Measurements from ENCODE around the gene DNAJB7.
A peak's percentile ranks its signal among the peaks of the same experiment; 100 is the strongest.
"Not testable (repeated sequence)": the region's sequence is repeated elsewhere in the genome, so short reads cannot be mapped to it uniquely, and the experiment has no call there.

DNAJB7 gene

GRCh38 chr22:40862013-40862412, at the start of gene DNAJB7:
TSS of gene DNAJB7 (minus strand) at chr22:40862113. CDS start at chr22:40861994, 119 bp downstream.
- DNase-seq: no peak

GRCh38 chr22:40908895-40909294, 47.0 kb upstream of the DNAJB7 start:
- DNase-seq: no peak

- DNase-seq: no peak
These were observed 42.2 kb upstream of the DNAJB7 start for GRCh38 chr22:40904101-40904500.

- no peak for DNase-seq
These were observed 37.0 kb upstream of the DNAJB7 start for GRCh38 chr22:40898850-40899357.

- no peak for DNase-seq
These were observed 32.5 kb upstream of the DNAJB7 start for GRCh38 chr22:40894417-40894816.

GRCh38 chr22:40890881-40891280, 29.0 kb upstream of the DNAJB7 start:
- DNase-seq: no peak

- DNase-seq: no peak
These were observed 27.2 kb upstream of the DNAJB7 start for GRCh38 chr22:40889116-40889515.

GRCh38 chr22:40878922-40879321, 17.0 kb upstream of the DNAJB7 start:
- DNase-seq: no peak

GRCh38 chr22:40877488-40877887, 15.6 kb upstream of the DNAJB7 start:
- DNase-seq: no peak

- DNase-seq: no peak
These were observed 15.0 kb upstream of the DNAJB7 start for GRCh38 chr22:40876907-40877306.

- no peak for DNase-seq
These were observed 13.2 kb upstream of the DNAJB7 start for GRCh38 chr22:40875111-40875510.

- no peak for DNase-seq
These were observed 12.1 kb upstream of the DNAJB7 start for GRCh38 chr22:40874016-40874415.

- not testable (repeated sequence) for DNase-seq
These were observed 6.5 kb upstream of the DNAJB7 start for GRCh38 chr22:40868379-40868778.

- no peak for DNase-seq
These were observed 5.2 kb upstream of the DNAJB7 start for GRCh38 chr22:40867109-40867508.

- no peak for DNase-seq
These were observed 624 bp upstream of the DNAJB7 start for GRCh38 chr22:40862537-40862936.

GRCh38 chr22:40857309-40857855, 4.5 kb downstream of the DNAJB7 start:
- DNase-seq: no peak

- peak; percentile 84 to 93 for DNase-seq
These were observed 5.2 kb downstream of the DNAJB7 start, which contains the start of the genes ST13 and XPNPEP3 for GRCh38 chr22:40856513-40857308. TSS of gene ST13 (minus strand) at chr22:40856639. CDS start at chr22:40856540, 99 bp downstream. TSS of gene XPNPEP3 (plus strand) at chr22:40857148. CDS start at chr22:40857182, 34 bp downstream.

- DNase-seq: no peak
These were observed 5.9 kb downstream of the DNAJB7 start for GRCh38 chr22:40855979-40856512.

GRCh38 chr22:40855071-40855978, 6.6 kb downstream of the DNAJB7 start:
- DNase-seq: no peak

- DNase-seq: no peak
These were observed 8.0 kb downstream of the DNAJB7 start for GRCh38 chr22:40853961-40854360.

GRCh38 chr22:40853333-40853732, 8.6 kb downstream of the DNAJB7 start:
- DNase-seq: no peak

GRCh38 chr22:40845816-40846215, 16.1 kb downstream of the DNAJB7 start:
- not testable (repeated sequence) for DNase-seq

- no peak for DNase-seq
These were observed 17.0 kb downstream of the DNAJB7 start for GRCh38 chr22:40844951-40845350.
